Fibroblast of mammary gland (primary cell): ENCODE results near the gene MICAL2.

Source experiments
- DNase-seq: peaks from one replicate; pipeline ENCODE4 v3.0.0-alpha.2; 2010; ENCODE audit warnings: low read depth
- H3K4me3 ChIP-seq: 2 replicates; pipeline ENCODE4 v1.5.1; 2011; ENCODE audit warnings: low read depth, mild to moderate bottlenecking, low read length, moderate library complexity; ENCODE audit not compliant: control insufficient read depth
- TF ChIP-seq, protein P1 (sequence below): conservative IDR thresholded peaks from 2 replicates; pipeline ENCODE4 v1.5.1; 2011; ENCODE audit warnings: low read depth, low read length, inconsistent platforms; ENCODE audit not compliant: control insufficient read depth, insufficient read depth

MICAL2 gene

DNA sequence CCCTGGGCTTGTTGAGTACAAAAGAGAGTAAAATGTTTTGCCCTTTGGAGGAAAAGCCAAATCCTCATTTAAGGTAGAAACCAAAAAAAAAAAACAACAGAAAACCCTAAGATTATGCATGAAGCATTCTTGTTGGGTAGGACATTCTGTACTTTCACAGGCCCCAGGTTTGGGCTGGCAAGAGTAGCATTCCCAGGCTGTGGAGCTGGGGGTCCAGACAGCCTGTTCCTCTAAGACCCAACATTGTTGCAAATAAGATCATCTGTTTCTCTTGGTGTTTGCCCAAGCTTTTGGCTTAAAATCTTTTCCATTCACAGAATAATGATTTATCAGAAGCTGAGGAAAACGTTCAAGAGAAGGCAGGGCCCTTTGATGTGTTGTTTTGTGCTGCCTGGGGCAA is 123.8 kb downstream of the MICAL2 start:
- TF ChIP-seq, protein P1, sequence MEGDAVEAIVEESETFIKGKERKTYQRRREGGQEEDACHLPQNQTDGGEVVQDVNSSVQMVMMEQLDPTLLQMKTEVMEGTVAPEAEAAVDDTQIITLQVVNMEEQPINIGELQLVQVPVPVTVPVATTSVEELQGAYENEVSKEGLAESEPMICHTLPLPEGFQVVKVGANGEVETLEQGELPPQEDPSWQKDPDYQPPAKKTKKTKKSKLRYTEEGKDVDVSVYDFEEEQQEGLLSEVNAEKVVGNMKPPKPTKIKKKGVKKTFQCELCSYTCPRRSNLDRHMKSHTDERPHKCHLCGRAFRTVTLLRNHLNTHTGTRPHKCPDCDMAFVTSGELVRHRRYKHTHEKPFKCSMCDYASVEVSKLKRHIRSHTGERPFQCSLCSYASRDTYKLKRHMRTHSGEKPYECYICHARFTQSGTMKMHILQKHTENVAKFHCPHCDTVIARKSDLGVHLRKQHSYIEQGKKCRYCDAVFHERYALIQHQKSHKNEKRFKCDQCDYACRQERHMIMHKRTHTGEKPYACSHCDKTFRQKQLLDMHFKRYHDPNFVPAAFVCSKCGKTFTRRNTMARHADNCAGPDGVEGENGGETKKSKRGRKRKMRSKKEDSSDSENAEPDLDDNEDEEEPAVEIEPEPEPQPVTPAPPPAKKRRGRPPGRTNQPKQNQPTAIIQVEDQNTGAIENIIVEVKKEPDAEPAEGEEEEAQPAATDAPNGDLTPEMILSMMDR = no peak
- DNase-seq = peak; percentile 33

DNA sequence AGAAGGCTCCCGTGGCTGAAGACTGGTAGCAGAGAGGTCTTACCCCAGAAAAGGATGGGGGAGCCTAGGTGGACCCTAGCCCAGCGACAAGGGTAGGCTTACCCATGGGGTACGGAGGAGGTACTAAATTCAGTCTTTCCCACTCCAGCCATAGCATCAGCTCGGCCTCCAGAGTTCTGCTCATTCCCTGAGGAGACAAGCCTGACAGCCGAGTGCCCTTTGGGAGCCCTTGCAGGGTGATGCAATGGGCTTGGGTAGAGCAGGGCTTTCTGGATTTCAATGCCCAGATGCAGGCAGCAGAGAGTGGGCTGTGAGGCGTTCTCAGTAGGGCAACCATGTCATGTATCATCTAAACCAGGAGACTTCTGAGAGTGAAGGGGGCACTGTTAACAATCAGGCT is 124.7 kb downstream of the MICAL2 start:
- TF ChIP-seq, protein P1 = no peak
- DNase-seq = no peak
- H3K4me3 ChIP-seq = no peak overlapping the region

More for the DNA sequence above, 123.8 kb downstream of the MICAL2 start:
- no peak overlapping the region for H3K4me3 ChIP-seq

DNA sequence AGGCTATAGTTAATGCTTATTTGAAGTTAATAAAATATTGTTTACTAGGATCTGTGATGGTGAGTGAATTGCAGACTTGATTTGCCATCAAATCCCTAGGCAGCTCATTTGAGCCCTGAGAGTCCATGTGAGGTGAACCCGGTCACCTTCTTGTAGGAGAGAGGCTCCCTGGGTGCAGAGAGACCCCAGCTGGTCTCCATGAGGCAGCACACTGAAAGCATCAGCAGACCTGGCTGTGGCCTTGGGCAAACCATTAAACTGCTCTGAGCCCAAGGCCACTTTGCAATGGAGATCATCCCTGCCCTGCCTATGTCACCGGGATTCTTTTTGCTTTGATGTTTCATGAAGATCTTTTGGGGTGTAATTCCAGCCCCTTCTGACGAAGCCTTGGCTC is 125.2 kb downstream of the MICAL2 start:
- DNase-seq = peak; percentile 35
- TF ChIP-seq, protein P1 = no peak
- no peak overlapping the region for H3K4me3 ChIP-seq

DNA sequence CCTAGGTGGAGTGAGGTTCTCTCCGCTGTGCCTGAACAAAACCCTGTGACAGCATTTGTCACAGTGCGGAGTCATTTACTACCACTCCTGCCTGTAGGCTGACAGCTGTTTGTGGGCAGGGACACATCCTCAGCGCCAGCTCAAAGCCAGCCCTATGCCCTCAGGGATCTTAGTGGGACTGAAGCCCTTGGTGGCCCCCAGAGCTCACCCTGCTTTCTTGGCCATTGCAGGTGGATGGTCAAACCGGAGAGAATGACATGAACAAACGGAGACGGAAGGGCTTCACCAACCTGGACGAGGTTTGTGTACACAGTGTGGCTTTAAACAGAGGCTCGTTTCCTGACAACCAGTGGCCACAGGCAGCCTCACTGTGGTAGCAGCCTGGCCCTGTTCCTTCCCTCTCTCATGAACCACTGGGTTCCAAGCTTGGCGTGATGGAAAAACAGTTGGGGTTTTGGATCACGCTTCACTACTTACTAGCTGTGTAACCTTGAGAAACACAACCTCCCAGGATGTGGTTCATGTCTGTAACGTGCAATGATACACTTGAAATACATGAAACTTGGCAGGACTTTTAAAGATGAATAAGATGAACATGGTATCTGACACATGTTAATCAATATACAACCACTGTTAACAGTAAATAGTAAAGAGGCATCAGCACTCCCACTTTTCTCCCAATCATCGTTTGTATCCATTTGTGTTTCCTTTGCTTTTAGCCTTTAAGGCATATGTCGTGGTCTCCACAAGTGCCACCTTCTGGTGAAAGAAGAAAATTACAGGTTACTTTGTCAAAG is 125.8 kb downstream of the MICAL2 start:
- TF ChIP-seq, protein P1 = peak; percentile 72
- peak; percentile 72 for DNase-seq
- no peak overlapping the region for H3K4me3 ChIP-seq

DNA sequence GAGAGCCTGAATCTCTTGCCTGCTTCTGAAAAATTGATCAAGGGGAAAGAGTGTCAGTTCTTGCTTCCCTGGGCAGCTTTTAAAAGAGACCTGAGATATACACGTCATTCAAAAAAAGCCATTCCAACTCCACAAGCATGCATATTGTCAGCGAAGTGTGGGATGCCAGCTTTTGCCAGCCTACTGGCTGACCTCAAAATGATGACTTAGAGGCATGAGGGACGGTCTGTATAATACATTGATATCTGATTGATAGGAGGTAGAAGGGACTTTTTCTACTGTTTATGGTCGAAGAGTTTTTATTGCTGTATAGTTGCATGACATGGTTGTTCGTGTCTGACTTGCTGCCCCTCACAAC is 126.3 kb downstream of the MICAL2 start:
- no peak for DNase-seq
- TF ChIP-seq, protein P1 = no peak
- H3K4me3 ChIP-seq = no peak overlapping the region

DNA sequence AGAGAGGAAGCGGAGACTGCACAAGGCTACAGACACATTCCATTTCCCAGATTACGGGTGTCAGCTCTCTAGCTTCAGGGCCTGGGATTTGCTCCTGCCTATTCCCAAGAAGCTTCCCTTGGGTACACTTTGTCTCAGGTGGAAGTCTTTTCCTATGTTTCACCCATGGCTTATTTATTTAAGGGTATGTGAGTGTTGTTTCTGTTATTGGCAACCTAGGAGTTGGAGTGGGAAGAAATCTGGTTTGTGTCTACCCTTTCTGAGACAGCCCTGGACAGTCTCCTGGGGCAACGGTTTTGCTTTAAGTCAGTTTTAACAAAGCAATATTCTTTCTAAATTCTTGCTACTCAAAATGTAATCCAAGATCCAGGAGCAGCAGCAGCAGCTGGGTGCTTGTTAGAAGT is 127.0 kb downstream of the MICAL2 start:
- TF ChIP-seq, protein P1 = no peak
- no peak for DNase-seq
- H3K4me3 ChIP-seq = no peak overlapping the region
